HL-60 (cell line): ENCODE data around the gene PRRG2.

Source experiments
- DNase-seq, 2 experiments: peaks; one replicate each; pipeline ENCODE4 v3.0.0-alpha.2; 2010 to 2020; ENCODE audit warnings: low read depth in 1 of 2, low spot score in 1 of 2
- H3K27ac ChIP-seq: fragments of 250-450 bp; sonication (Bioruptor Pico); replicated peaks from 2 replicates; pipeline ENCODE4 v1.5.1; 2020; ENCODE audit warnings: mild to moderate bottlenecking, moderate library complexity
- H3K27me3 ChIP-seq: fragments of 250-450 bp; sonication (Bioruptor Pico); 2 replicates; pipeline ENCODE4 v1.5.1; 2021; ENCODE audit warnings: mild to moderate bottlenecking, moderate library complexity; ENCODE audit not compliant: insufficient read depth, poor library complexity, severe bottlenecking
- H3K4me3 ChIP-seq: replicated peaks from 2 replicates; pipeline ENCODE4 v1.5.1; 2011; ENCODE audit warnings: mild to moderate bottlenecking, control low read depth, low read length; ENCODE audit not compliant: insufficient read depth
- CTCF ChIP-seq: IDR thresholded peaks from one replicate; pipeline ENCODE4 v1.5.1; 2011; ENCODE audit warnings: low read length, control low read depth, inconsistent platforms; ENCODE audit not compliant: insufficient read depth
- GABPA ChIP-seq: IDR thresholded peaks from 2 replicates; pipeline ENCODE4 v1.6.1; 2012; ENCODE audit warnings: low read depth
- POLR2AphosphoS5 ChIP-seq: IDR thresholded peaks from 2 replicates; pipeline ENCODE4 v1.6.1; 2012; ENCODE audit warnings: low read depth
- REST ChIP-seq: IDR thresholded peaks from 2 replicates; pipeline ENCODE4 v1.6.1; 2012; ENCODE audit warnings: low read depth; ENCODE audit not compliant: insufficient replicate concordance
- SPI1 ChIP-seq: IDR thresholded peaks from 2 replicates; pipeline ENCODE4 v1.6.1; 2012; ENCODE audit warnings: low read depth, mild to moderate bottlenecking, borderline replicate concordance

Gene PRRG2

GRCh38 chr19:49589502-49589905 lies 8.4 kb downstream of the PRRG2 start:
- Histone ChIP-seq H3K4me3 (no peak overlapping the region), H3K27me3 (no peaks in the 10 kb centered on the region), H3K27ac (no peak overlapping the region)
- no peak for DNase-seq
- TF ChIP-seq REST = no peak
- TF ChIP-seq SPI1 = no peak
- TF ChIP-seq POLR2AphosphoS5 = no peak
- no peak for TF ChIP-seq CTCF
- TF ChIP-seq GABPA = no peak

GRCh38 chr19:49590071-49590970 lies 9.2 kb downstream of the PRRG2 start:
- Histone ChIP-seq H3K27me3 (no peaks in the 10 kb centered on the region), H3K27ac (peak overlapping the region; percentile 94), H3K4me3 (peak overlapping the region; percentile 93)
- peak; percentile 98 to 99 for DNase-seq
- peak; percentile 28 for TF ChIP-seq GABPA
- TF ChIP-seq CTCF = no peak
- TF ChIP-seq REST = peak; percentile 60
- peak; percentile 94 for TF ChIP-seq POLR2AphosphoS5
- TF ChIP-seq SPI1 = no peak

- H3K27ac ChIP-seq = peak within 1 kb of the TSS; percentile 94
- peak; percentile 71 to 82 for DNase-seq
These were observed 10.0 kb downstream of the PRRG2 start, which contains the start of gene PRR12 for GRCh38 chr19:49590971-49591730. PRR12 (plus strand) TSS chr19:49591182; CDS start chr19:49591655, 473 bp downstream.

More at GRCh38 chr19:49590971-49591730, 10.0 kb downstream of the PRRG2 start, which contains the start of gene PRR12:
- Histone ChIP-seq H3K4me3 (peak within 1 kb of the TSS; percentile 93), H3K27me3 (no peaks in the 10 kb centered on the region)
- peak; percentile 9; the same call in 1 of the 2 replicates for TF ChIP-seq POLR2AphosphoS5
- TF ChIP-seq REST = no peak
